GM20431 (cell line): ENCODE measurements around the gene PCDHGA11.
"Not testable (repeated sequence)": the region's sequence is repeated elsewhere in the genome, so short reads cannot be mapped to it uniquely, and the experiment has no call there.

Experiments
- in situ Hi-C: fragments of 300-500 bp; cut with MseI, MboI; formaldehyde crosslinking; loops from one replicate; pipeline ENCODE4 v1.15.0; 2020; ENCODE audit warnings: low sequenced_read_pairs; ENCODE audit not compliant: unreplicated experiment

PCDHGA11 gene

GRCh38 chr5:141397756-141398551 is 22.9 kb upstream of the PCDHGA11 start, which contains the start of gene PCDHGB5:
Gene PCDHGB5 (plus strand): TSS chr5:141397947. CDS start chr5:141398128, 181 bp downstream.
- in situ Hi-C loops = not testable (repeated sequence)

- in situ Hi-C loops = no loop called here
These were observed 22.2 kb upstream of the PCDHGA11 start for GRCh38 chr5:141398608-141399007.

GRCh38 chr5:141399555-141400258 is 21.1 kb upstream of the PCDHGA11 start:
- in situ Hi-C loops = no loop called here

- in situ Hi-C loops = no loop called here
These were observed 18.2 kb upstream of the PCDHGA11 start, which contains the start of gene PCDHGA9 for GRCh38 chr5:141402553-141403243. Gene PCDHGA9 (plus strand): TSS chr5:141402778. CDS start chr5:141402953, 175 bp downstream.

- in situ Hi-C loops = no loop called here
These were observed 17.5 kb upstream of the PCDHGA11 start for GRCh38 chr5:141403387-141403786.

- in situ Hi-C loops = not testable (repeated sequence)
These were observed 12.9 kb upstream of the PCDHGA11 start, which contains the start of gene PCDHGB6 for GRCh38 chr5:141407790-141408505. Gene PCDHGB6 (plus strand): TSS chr5:141408021. CDS start chr5:141408203, 182 bp downstream.

- in situ Hi-C loops = loop anchor here (10.0 kb wide), 1 partner anchor 155 kb away; no protein-coding TSS in a partner anchor
These were observed 11.1 kb upstream of the PCDHGA11 start for GRCh38 chr5:141409598-141410306.

- in situ Hi-C loops = loop anchor here (10.0 kb wide), 1 partner anchor 153 kb away; no protein-coding TSS in a partner anchor
These were observed 9.3 kb upstream of the PCDHGA11 start for GRCh38 chr5:141411575-141411974.

- in situ Hi-C loops = loop anchor here (10.0 kb wide), 1 partner anchor 152 kb away; no protein-coding TSS in a partner anchor
These were observed 7.9 kb upstream of the PCDHGA11 start, which contains the start of gene PCDHGA10 for GRCh38 chr5:141412854-141413539. Gene PCDHGA10 (plus strand): TSS chr5:141412987. CDS start chr5:141413176, 189 bp downstream.

- in situ Hi-C loops = loop anchor here (10.0 kb wide), 1 partner anchor 151 kb away; no protein-coding TSS in a partner anchor
These were observed 7.2 kb upstream of the PCDHGA11 start for GRCh38 chr5:141413540-141414069.

- in situ Hi-C loops = loop anchor here (10.0 kb wide), 1 partner anchor 150 kb away; no protein-coding TSS in a partner anchor
These were observed 6.1 kb upstream of the PCDHGA11 start for GRCh38 chr5:141414548-141415274.

GRCh38 chr5:141415275-141415618 is 5.6 kb upstream of the PCDHGA11 start:
- in situ Hi-C loops = loop anchor here (10.0 kb wide), 1 partner anchor 150 kb away; no protein-coding TSS in a partner anchor

- in situ Hi-C loops = loop anchor here (10.0 kb wide), 1 partner anchor 147 kb away; no protein-coding TSS in a partner anchor
These were observed 3.2 kb upstream of the PCDHGA11 start, which contains the start of gene PCDHGB7 for GRCh38 chr5:141417494-141418172. Gene PCDHGB7 (plus strand): TSS chr5:141417677. CDS start chr5:141417860, 183 bp downstream.

GRCh38 chr5:141419074-141419880 is 1.6 kb upstream of the PCDHGA11 start:
- in situ Hi-C loops = loop anchor here (10.0 kb wide), 1 partner anchor 146 kb away; no protein-coding TSS in a partner anchor

GRCh38 chr5:141421489-141421855 is 621 bp downstream of the PCDHGA11 start:
- in situ Hi-C loops = loop anchor here (10.0 kb wide), 1 partner anchor 123 kb away; no protein-coding TSS in a partner anchor
